Measurements from ENCODE around the gene IL6ST.

IL6ST gene

GRCh38 chr5:55888205-55888604 lies 106.6 kb downstream of the IL6ST start:
- no peak for DNase-seq

GRCh38 chr5:55885359-55885758 lies 109.4 kb downstream of the IL6ST start:
- no peak for DNase-seq
